ENCODE results near the gene ARVCF. TPM values are rescaled to one million over a fixed set of nuclear protein-coding genes. Genes with fewer than 3 reads are reported as not detected.

ARVCF gene
- total RNA-seq, 4 donors from 2014 or later, result 47.5 to 98.3 (median 80.6) TPM

DNA sequence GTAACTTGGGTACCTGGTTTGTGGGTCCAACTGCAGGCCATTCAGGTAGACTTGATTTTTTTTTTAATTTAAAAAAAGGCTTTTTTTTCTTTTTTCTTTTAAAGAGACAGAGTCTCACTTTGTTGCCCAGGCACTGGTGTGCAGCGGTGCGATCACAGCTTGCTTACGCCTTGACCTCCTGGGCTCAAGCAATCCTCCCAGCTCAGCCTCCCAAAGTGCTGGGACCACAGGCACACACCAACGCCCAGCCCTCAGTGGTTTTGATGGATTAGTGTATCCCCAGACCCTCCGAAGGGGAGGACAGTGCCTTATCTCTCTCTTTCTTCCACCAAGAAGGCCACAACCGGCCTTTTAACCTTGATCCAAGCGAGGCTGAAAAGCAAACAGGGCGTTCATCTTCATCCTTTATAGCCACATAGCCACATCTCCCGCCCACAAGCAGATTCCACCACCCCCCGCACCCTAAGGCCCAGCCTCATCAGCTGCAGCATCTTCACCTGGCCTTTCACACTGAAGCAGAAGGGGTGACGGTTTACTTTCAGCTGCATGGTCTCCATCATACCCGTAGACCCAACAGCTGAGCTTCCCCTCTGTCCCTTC is 92.6 kb downstream of the ARVCF start:
- no peak for DNase-seq (ENCODE audit: low spot score in 2 of 2)
- TF ChIP-seq, protein P1, sequence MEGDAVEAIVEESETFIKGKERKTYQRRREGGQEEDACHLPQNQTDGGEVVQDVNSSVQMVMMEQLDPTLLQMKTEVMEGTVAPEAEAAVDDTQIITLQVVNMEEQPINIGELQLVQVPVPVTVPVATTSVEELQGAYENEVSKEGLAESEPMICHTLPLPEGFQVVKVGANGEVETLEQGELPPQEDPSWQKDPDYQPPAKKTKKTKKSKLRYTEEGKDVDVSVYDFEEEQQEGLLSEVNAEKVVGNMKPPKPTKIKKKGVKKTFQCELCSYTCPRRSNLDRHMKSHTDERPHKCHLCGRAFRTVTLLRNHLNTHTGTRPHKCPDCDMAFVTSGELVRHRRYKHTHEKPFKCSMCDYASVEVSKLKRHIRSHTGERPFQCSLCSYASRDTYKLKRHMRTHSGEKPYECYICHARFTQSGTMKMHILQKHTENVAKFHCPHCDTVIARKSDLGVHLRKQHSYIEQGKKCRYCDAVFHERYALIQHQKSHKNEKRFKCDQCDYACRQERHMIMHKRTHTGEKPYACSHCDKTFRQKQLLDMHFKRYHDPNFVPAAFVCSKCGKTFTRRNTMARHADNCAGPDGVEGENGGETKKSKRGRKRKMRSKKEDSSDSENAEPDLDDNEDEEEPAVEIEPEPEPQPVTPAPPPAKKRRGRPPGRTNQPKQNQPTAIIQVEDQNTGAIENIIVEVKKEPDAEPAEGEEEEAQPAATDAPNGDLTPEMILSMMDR (IDR thresholded peaks at IDR 0.05), result no peak
- TF ChIP-seq POLR2A (IDR thresholded peaks at IDR 0.05) (no peak), EP300 (IDR thresholded peaks at IDR 0.05) (no peak)
- WGBS, 2 donors, result 86 to 91% methylated on average over 12 of the region's 12 CpGs
- Histone ChIP-seq H3K4me3 (no peak overlapping the region), H3K4me1 (no peaks in the 10 kb centered on the region), H3K27ac (no peak overlapping the region), H3K27me3 (no peaks in the 10 kb centered on the region), H3K9me3 (no peaks in the 10 kb centered on the region), H3K36me3 (peaks cover 0 to 18% (median 0%) of the 10 kb centered on the region in 3 donors)

DNA sequence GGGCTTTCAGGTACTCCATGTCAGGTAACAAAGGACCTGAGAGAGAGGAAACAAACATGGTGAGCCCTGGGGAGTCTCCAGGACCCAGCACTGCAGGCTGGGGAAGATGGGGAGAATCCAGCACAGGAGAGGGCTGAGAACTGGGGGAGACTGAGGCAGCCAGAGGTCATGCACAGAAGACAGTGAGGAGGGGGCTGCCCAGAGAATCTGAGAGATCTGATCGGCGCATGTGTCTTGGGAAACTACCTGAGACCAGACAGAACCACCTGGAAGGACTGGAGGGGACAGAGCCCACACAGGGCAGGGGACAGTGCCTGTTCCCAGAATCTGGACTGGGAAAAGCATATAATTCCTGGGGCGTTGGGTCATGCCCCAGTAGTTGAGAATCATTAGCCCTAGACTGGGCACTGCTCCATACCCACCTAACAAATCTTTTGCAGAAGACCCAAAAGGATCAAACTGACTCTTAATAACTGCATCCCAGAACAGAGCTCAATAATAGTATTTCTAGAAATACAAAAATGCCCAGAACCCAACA is 95.0 kb downstream of the ARVCF start:
- Histone ChIP-seq H3K27me3 (no peaks in the 10 kb centered on the region), H3K27ac (no peak overlapping the region), H3K4me1 (no peaks in the 10 kb centered on the region), H3K36me3 (peaks cover 0 to 33% (median 0%) of the 10 kb centered on the region in 3 donors), H3K9me3 (no peaks in the 10 kb centered on the region), H3K4me3 (no peak overlapping the region)
- TF ChIP-seq POLR2A (IDR thresholded peaks at IDR 0.05) (no peak), EP300 (IDR thresholded peaks at IDR 0.05) (no peak)
- TF ChIP-seq, protein P1 (IDR thresholded peaks at IDR 0.05), result no peak
- no peak for DNase-seq (ENCODE audit: low spot score in 2 of 2)
- WGBS, 2 donors, result 67 to 92% methylated on average over 3 of the region's 3 CpGs

Small RNA genes lying within 50 kb of the gene (small RNA-seq; reads per million reads assigned to genes)
- gene MIR185, result 1.7 reads per million, percentile 53 among the genes with 10 or more reads in this experiment

Other genes with a start within 250 kb of the ARVCF start
- gene GNB1L, start 161.9 kb downstream of the ARVCF start, total RNA-seq, result 1 to 10 TPM; 2.9 to 8.1 (median 6.3) TPM
- gene RTL10, start 161.9 kb downstream of the ARVCF start, total RNA-seq, result 10 to 100 TPM; 10.2 to 13.3 (median 11.4) TPM
- 100 to 1,000 TPM; 212 to 306 (median 240) TPM for gene COMT, start 75.1 kb downstream of the ARVCF start, total RNA-seq
- gene TXNRD2, start 75.0 kb downstream of the ARVCF start, total RNA-seq, result 10 to 100 TPM; 34.8 to 40.6 (median 37.8) TPM
- 10 to 100 TPM; 31.7 to 56.7 (median 39.0) TPM for gene TANGO2, start 4.3 kb upstream of the ARVCF start, total RNA-seq
- gene DGCR8, start 63.4 kb upstream of the ARVCF start, total RNA-seq, result 10 to 100 TPM; 23.0 to 35.1 (median 26.0) TPM
- gene RANBP1, start 99.3 kb upstream of the ARVCF start, total RNA-seq, result 100 to 1,000 TPM; 135 to 238 (median 176) TPM
- gene TRMT2A, start 100.4 kb upstream of the ARVCF start, total RNA-seq, result 100 to 1,000 TPM in 1 of 4 donors, 10 to 100 TPM in 3; 39.0 to 139 (median 55.9) TPM
- gene ZDHHC8, start 115.0 kb upstream of the ARVCF start, total RNA-seq, result 10 to 100 TPM; 40.6 to 53.7 (median 47.4) TPM
- 10 to 100 TPM in 1 of 4 donors, 1 to 10 TPM in 3; 1.5 to 12.4 (median 6.6) TPM for gene CCDC188, start 134.2 kb upstream of the ARVCF start, total RNA-seq